ENCODE data around the gene KRT7.
A peak's percentile ranks its signal among the peaks of the same experiment; 100 is the strongest.
"Not testable (repeated sequence)": the region's sequence is repeated elsewhere in the genome, so short reads cannot be mapped to it uniquely, and the experiment has no call there.

KRT7 gene

GRCh38 chr12:52254965-52255751 is 22.1 kb downstream of the KRT7 start:
- TF ChIP-seq, protein P1, sequence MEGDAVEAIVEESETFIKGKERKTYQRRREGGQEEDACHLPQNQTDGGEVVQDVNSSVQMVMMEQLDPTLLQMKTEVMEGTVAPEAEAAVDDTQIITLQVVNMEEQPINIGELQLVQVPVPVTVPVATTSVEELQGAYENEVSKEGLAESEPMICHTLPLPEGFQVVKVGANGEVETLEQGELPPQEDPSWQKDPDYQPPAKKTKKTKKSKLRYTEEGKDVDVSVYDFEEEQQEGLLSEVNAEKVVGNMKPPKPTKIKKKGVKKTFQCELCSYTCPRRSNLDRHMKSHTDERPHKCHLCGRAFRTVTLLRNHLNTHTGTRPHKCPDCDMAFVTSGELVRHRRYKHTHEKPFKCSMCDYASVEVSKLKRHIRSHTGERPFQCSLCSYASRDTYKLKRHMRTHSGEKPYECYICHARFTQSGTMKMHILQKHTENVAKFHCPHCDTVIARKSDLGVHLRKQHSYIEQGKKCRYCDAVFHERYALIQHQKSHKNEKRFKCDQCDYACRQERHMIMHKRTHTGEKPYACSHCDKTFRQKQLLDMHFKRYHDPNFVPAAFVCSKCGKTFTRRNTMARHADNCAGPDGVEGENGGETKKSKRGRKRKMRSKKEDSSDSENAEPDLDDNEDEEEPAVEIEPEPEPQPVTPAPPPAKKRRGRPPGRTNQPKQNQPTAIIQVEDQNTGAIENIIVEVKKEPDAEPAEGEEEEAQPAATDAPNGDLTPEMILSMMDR (IDR thresholded peaks at IDR 0.05; ENCODE audit: low read length, missing control alignments), result no peak
- no peak overlapping the region for H3K4me3 ChIP-seq (replicated peaks; ENCODE audit: low read depth, low read length)
- DNase-seq (ENCODE audit: low read depth), result no peak

- TF ChIP-seq, protein P1 (IDR thresholded peaks at IDR 0.05; ENCODE audit: low read length, missing control alignments), result no peak
- H3K4me3 ChIP-seq (replicated peaks; ENCODE audit: low read depth, low read length), result no peak overlapping the region
- no peak for DNase-seq (ENCODE audit: low read depth)
These were observed 23.0 kb downstream of the KRT7 start for GRCh38 chr12:52255926-52256583.

GRCh38 chr12:52256584-52256935 is 23.5 kb downstream of the KRT7 start:
- no peak overlapping the region for H3K4me3 ChIP-seq (replicated peaks; ENCODE audit: low read depth, low read length)
- DNase-seq (ENCODE audit: low read depth), result no peak
- TF ChIP-seq, protein P1 (IDR thresholded peaks at IDR 0.05; ENCODE audit: low read length, missing control alignments), result no peak

DNA sequence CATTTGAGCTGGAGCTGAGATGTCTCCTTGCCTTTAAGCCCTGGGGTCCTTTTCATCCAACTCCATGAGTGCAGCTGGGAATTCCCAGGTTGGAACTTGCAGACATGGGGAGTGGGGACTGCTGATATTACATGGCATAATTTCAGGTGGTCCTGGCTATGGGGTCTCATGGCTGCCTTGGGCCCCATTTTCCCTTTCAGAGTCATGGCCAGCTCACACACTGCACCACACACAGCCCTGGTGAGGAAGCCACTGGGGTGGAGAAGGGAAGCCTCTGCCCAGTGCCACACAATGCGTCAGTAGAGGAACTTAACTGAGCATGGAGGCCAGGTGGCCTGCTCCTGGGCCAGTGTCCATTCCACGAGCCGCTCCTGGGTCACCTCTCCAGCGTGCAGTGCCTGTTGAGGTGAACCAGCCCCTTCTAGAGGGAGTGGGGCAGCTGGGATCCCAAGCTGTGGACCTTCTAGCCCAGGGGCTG is 24.1 kb downstream of the KRT7 start:
- no peak overlapping the region for H3K4me3 ChIP-seq (replicated peaks; ENCODE audit: low read depth, low read length)

DNA sequence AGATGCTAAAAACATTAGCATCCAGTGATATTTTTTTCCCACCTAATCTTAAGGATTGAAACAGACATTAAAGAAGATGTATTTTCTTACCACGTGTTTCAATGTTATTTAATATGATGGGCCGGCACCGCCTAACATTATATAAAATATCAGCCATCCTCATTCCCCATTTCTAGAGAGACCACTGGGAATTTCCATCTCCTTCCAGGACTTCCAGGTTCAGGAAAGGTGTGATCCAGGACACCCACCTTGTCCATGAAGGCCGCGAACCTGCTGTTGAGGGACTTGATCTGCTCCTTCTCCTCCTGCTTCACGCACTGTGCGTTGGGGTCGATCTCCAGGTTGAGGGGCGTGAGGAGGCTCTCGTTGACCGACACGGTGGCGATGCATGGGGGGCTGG is 24.9 kb downstream of the KRT7 start:
- H3K4me3 ChIP-seq (replicated peaks; ENCODE audit: low read depth, low read length), result not testable (repeated sequence)

More for the DNA sequence above, 24.1 kb downstream of the KRT7 start:
- TF ChIP-seq, protein P1 (IDR thresholded peaks at IDR 0.05; ENCODE audit: low read length, missing control alignments), result no peak
- DNase-seq (ENCODE audit: low read depth), result no peak

GRCh38 chr12:52258335-52258901 is 25.4 kb downstream of the KRT7 start:
- TF ChIP-seq, protein P1 (IDR thresholded peaks at IDR 0.05; ENCODE audit: low read length, missing control alignments), result no peak
- no peak overlapping the region for H3K4me3 ChIP-seq (replicated peaks; ENCODE audit: low read depth, low read length)
- peak; percentile 31 for DNase-seq (ENCODE audit: low read depth)

More for the DNA sequence above, 24.9 kb downstream of the KRT7 start:
- not testable (repeated sequence) for DNase-seq (ENCODE audit: low read depth)

DNA sequence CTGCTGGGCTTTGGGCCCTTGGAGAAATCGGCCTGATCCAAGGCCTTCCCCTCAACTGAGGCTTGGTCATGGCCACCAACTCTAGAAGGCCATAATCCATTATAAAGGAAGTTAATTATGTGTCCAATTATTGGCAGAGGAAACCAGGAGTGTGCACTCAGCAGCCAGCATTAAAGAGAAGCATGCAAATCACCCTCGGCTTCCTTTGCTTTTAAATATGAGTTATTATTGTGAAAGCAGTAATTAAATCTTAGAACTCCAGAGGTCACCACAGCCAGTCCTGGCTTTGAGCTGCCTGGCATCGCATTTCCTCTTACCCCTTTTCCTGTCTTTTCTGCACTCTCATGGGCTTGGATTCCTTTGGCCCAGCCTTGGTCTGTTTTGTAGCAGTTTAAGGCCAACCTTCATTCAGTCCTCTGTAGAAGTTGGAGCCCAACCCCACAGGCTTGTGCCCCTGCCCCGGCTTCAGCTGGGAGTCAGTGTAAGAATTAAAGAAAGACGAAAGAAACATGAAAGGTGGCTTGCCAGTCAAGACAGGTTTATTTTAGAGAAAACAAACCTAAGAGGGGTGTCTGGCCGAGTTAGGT is 26.7 kb downstream of the KRT7 start:
- DNase-seq (ENCODE audit: low read depth), result no peak
- H3K4me3 ChIP-seq (replicated peaks; ENCODE audit: low read depth, low read length), result no peak overlapping the region
- TF ChIP-seq, protein P1 (IDR thresholded peaks at IDR 0.05; ENCODE audit: low read length, missing control alignments), result no peak
